HCT116 (cell line): ENCODE measurements around the gene MCCD1.

ENCODE experiments used
- CBX3 ChIP-seq: IDR thresholded peaks from 2 replicates; pipeline ENCODE4 v1.6.1; 2012; ENCODE audit warnings: low read depth
- EGR1 ChIP-seq: IDR thresholded peaks from 2 replicates; pipeline ENCODE4 v1.6.1; 2012; ENCODE audit warnings: low read depth
- EZH2phosphoT487 ChIP-seq: fragments of 200-600 bp; IDR thresholded peaks from 2 replicates; pipeline ENCODE4 v1.6.1; 2018; ENCODE audit warnings: antibody characterized with exemption, borderline replicate concordance
- JUND ChIP-seq: IDR thresholded peaks from 2 replicates; pipeline ENCODE4 v1.6.1; 2012
- POLR2A ChIP-seq: IDR thresholded peaks from 2 replicates; pipeline ENCODE4 v1.7.0; 2011; ENCODE audit warnings: borderline replicate concordance; ENCODE audit not compliant: insufficient read depth, insufficient read length; ENCODE audit errors: extremely low read depth
- POLR2AphosphoS5 ChIP-seq: IDR thresholded peaks from 2 replicates; pipeline ENCODE4 v1.6.1; 2011; ENCODE audit warnings: mild to moderate bottlenecking, low read depth, low read length, moderate library complexity
- RAD21 ChIP-seq: IDR thresholded peaks from 2 replicates; pipeline ENCODE4 v1.6.1; 2012; ENCODE audit warnings: low read depth, mild to moderate bottlenecking
- ZNF274 ChIP-seq: fragments of 200-500 bp; sonication (Bioruptor generic); IDR thresholded peaks from 2 replicates; pipeline ENCODE4 v1.6.1; 2014; ENCODE audit warnings: mild to moderate bottlenecking, low read depth, low read length, inconsistent platforms
- TF ChIP-seq, protein P1 (sequence below), 3 experiments: fragments of 200-600 bp in 1 of 3; sonication (generic) in 1 of 3; IDR thresholded peaks in 2 of 3; conservative IDR thresholded peaks in 1 of 3; 2 replicates each; pipeline ENCODE4 v1.5.1; 2012 to 2017; ENCODE audit warnings: low read depth in 2 of 3, low read length in 2 of 3, antibody characterized with exemption in 1 of 3, borderline replicate concordance in 1 of 3, control low read depth in 1 of 3, mild to moderate bottlenecking in 1 of 3, mixed read lengths in 1 of 3, mixed run types in 1 of 3, moderate library complexity in 1 of 3; ENCODE audit not compliant: insufficient read depth in 1 of 3
- TF ChIP-seq, protein P2 (sequence below): IDR thresholded peaks from 2 replicates; pipeline ENCODE4 v1.6.1; 2011; ENCODE audit warnings: mild to moderate bottlenecking, low read length, moderate library complexity; ENCODE audit not compliant: insufficient replicate concordance; ENCODE audit errors: extremely low read depth

DNA sequence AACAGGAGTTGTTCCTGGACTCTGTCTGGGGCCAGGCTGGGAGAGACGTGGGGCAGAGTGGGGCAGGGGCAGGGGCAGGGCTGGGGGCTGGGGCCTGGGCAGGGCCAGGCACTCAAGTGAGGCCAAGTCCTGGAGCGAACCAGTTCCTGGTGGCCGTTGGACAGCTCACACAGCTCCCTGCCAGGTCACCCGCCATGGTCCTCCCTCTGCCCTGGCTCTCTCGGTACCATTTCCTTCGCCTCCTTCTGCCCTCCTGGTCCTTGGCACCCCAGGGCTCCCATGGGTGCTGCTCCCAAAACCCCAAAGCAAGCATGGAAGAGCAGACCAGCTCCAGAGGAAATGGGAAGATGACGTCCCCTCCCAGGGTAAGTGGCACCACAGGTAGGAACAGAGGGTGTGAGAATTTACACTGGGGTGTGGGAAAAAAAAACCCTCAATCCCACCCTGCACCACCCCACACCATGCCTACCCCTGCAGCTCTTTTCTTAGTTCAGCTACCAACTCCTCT lies at the start of gene MCCD1:
- TF ChIP-seq, protein P1, sequence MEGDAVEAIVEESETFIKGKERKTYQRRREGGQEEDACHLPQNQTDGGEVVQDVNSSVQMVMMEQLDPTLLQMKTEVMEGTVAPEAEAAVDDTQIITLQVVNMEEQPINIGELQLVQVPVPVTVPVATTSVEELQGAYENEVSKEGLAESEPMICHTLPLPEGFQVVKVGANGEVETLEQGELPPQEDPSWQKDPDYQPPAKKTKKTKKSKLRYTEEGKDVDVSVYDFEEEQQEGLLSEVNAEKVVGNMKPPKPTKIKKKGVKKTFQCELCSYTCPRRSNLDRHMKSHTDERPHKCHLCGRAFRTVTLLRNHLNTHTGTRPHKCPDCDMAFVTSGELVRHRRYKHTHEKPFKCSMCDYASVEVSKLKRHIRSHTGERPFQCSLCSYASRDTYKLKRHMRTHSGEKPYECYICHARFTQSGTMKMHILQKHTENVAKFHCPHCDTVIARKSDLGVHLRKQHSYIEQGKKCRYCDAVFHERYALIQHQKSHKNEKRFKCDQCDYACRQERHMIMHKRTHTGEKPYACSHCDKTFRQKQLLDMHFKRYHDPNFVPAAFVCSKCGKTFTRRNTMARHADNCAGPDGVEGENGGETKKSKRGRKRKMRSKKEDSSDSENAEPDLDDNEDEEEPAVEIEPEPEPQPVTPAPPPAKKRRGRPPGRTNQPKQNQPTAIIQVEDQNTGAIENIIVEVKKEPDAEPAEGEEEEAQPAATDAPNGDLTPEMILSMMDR (IDR thresholded peaks at IDR 0.05 in 2 of 3, conservative IDR thresholded peaks at IDR 0.05 in 1 of 3; ENCODE audit: borderline replicate concordance in 1 of 3, insufficient read depth in 1 of 3, low read depth in 2 of 3, low read length in 2 of 3), result no peak
- TF ChIP-seq JUND (no peak), POLR2AphosphoS5 (peak; percentile 34), EZH2phosphoT487 (no peak), ZNF274 (no peak), EGR1 (no peak), RAD21 (no peak), POLR2A (no peak), CBX3 (no peak)
- TF ChIP-seq, protein P2, sequence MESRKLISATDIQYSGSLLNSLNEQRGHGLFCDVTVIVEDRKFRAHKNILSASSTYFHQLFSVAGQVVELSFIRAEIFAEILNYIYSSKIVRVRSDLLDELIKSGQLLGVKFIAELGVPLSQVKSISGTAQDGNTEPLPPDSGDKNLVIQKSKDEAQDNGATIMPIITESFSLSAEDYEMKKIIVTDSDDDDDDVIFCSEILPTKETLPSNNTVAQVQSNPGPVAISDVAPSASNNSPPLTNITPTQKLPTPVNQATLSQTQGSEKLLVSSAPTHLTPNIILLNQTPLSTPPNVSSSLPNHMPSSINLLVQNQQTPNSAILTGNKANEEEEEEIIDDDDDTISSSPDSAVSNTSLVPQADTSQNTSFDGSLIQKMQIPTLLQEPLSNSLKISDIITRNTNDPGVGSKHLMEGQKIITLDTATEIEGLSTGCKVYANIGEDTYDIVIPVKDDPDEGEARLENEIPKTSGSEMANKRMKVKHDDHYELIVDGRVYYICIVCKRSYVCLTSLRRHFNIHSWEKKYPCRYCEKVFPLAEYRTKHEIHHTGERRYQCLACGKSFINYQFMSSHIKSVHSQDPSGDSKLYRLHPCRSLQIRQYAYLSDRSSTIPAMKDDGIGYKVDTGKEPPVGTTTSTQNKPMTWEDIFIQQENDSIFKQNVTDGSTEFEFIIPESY, result no peak
